ENCODE results near the gene TCEAL9. TPM values are rescaled to one million over a fixed set of nuclear protein-coding genes. Genes with fewer than 3 reads are reported as not detected.

Gene TCEAL9
- total RNA-seq, 4 donors from 2014 or later = 18.3 to 64.1 (median 26.5) TPM

GRCh38 chrX:103367502-103367901 is 11.2 kb downstream of the TCEAL9 start:
- Histone ChIP-seq H3K4me1 (no peaks in the 10 kb centered on the region), H3K4me3 (no peak overlapping the region), H3K27ac (no peak overlapping the region), H3K9me3 (no peaks in the 10 kb centered on the region), H3K27me3 (no peaks in the 10 kb centered on the region), H3K36me3 (no peaks in the 10 kb centered on the region)
- intact Hi-C loops (cut with DNase I; ENCODE audit: low total_unique reads) = no loop called here
- TF ChIP-seq POLR2AphosphoS5 (IDR thresholded peaks at IDR 0.05) (no peak), EP300 (IDR thresholded peaks at IDR 0.05; ENCODE audit: low read depth) (no peak), POLR2A (IDR thresholded peaks at IDR 0.05) (no peak)
- TF ChIP-seq, protein P1, sequence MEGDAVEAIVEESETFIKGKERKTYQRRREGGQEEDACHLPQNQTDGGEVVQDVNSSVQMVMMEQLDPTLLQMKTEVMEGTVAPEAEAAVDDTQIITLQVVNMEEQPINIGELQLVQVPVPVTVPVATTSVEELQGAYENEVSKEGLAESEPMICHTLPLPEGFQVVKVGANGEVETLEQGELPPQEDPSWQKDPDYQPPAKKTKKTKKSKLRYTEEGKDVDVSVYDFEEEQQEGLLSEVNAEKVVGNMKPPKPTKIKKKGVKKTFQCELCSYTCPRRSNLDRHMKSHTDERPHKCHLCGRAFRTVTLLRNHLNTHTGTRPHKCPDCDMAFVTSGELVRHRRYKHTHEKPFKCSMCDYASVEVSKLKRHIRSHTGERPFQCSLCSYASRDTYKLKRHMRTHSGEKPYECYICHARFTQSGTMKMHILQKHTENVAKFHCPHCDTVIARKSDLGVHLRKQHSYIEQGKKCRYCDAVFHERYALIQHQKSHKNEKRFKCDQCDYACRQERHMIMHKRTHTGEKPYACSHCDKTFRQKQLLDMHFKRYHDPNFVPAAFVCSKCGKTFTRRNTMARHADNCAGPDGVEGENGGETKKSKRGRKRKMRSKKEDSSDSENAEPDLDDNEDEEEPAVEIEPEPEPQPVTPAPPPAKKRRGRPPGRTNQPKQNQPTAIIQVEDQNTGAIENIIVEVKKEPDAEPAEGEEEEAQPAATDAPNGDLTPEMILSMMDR (IDR thresholded peaks at IDR 0.05) = no peak
- in situ Hi-C loops (cut with MboI; ENCODE audit: low pct_ligation_motif_present in 1 of 4, low pct_unique_long_range_greater_than_20kb in 1 of 4, low sequenced_read_pairs in 3 of 4) = no loop called here
- WGBS, 2 donors (ENCODE audit: low coverage in 1 of 2) = 83% methylated on average over 1 of the region's 1 CpG; no CpG with 5 or more reads in 1 of the 2 donors
- DNase-seq = no peak

DNA sequence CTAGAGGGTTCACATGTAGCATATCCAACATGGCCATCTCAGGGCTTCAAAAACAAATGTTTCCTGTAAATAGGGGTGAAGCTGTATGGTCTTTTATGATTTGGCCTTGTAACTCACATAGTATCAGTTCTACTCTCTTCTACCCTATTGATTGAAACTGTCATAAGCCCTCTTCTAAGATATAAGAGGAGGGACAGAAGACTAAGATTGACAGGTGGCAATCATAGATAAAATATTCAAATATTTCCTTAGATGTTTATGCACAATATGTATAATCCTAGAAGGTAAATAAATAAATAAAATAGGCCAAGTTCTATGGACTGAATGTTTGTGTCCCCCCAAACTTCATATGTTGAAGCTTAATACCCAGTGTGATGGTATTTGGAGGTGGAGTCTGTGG is 13.2 kb downstream of the TCEAL9 start:
- Histone ChIP-seq H3K36me3 (no peaks in the 10 kb centered on the region), H3K4me3 (no peak overlapping the region), H3K9me3 (no peaks in the 10 kb centered on the region), H3K27me3 (no peaks in the 10 kb centered on the region), H3K27ac (no peak overlapping the region), H3K4me1 (no peaks in the 10 kb centered on the region)
- TF ChIP-seq POLR2A (IDR thresholded peaks at IDR 0.05) (no peak), POLR2AphosphoS5 (IDR thresholded peaks at IDR 0.05) (no peak), EP300 (IDR thresholded peaks at IDR 0.05; ENCODE audit: low read depth) (no peak)
- TF ChIP-seq, protein P1 (IDR thresholded peaks at IDR 0.05) = no peak
- DNase-seq = no peak
- intact Hi-C loops (cut with DNase I; ENCODE audit: low total_unique reads) (no loop called here), in situ Hi-C loops (cut with MboI; ENCODE audit: low pct_ligation_motif_present in 1 of 4, low pct_unique_long_range_greater_than_20kb in 1 of 4, low sequenced_read_pairs in 3 of 4) (no loop called here)

- in situ Hi-C loops (cut with MboI; ENCODE audit: low pct_ligation_motif_present in 1 of 4, low pct_unique_long_range_greater_than_20kb in 1 of 4, low sequenced_read_pairs in 3 of 4) (no loop called here), intact Hi-C loops (cut with DNase I; ENCODE audit: low total_unique reads) (no loop called here)
- no peak overlapping the region for H3K4me3 ChIP-seq
- TF ChIP-seq POLR2AphosphoS5 (IDR thresholded peaks at IDR 0.05) = no peak
- no peak for TF ChIP-seq EP300 (IDR thresholded peaks at IDR 0.05; ENCODE audit: low read depth)
- TF ChIP-seq, protein P1 (IDR thresholded peaks at IDR 0.05) = no peak
- TF ChIP-seq POLR2A (IDR thresholded peaks at IDR 0.05) = no peak
- H3K27me3 ChIP-seq = no peaks in the 10 kb centered on the region
- WGBS, 2 donors (ENCODE audit: low coverage in 1 of 2) = 65 to 81% methylated on average over 2 of the region's 2 CpGs
- no peaks in the 10 kb centered on the region for H3K36me3 ChIP-seq
- H3K27ac ChIP-seq = no peak overlapping the region
- H3K4me1 ChIP-seq = no peaks in the 10 kb centered on the region
- no peak for DNase-seq
- no peaks in the 10 kb centered on the region for H3K9me3 ChIP-seq
Observed at GRCh38 chrX:103372886-103373285, 16.6 kb downstream of the TCEAL9 start.

- WGBS, 2 donors (ENCODE audit: low coverage in 1 of 2) = 65 to 75% methylated on average over 2 to 3 of the region's 3 CpGs
- no peaks in the 10 kb centered on the region for H3K27me3 ChIP-seq
- H3K4me3 ChIP-seq = no peak overlapping the region
- no peaks in the 10 kb centered on the region for H3K9me3 ChIP-seq
- no peak for DNase-seq
- H3K36me3 ChIP-seq = no peaks in the 10 kb centered on the region
- intact Hi-C loops (cut with DNase I; ENCODE audit: low total_unique reads) = no loop called here
- in situ Hi-C loops (cut with MboI; ENCODE audit: low pct_ligation_motif_present in 1 of 4, low pct_unique_long_range_greater_than_20kb in 1 of 4, low sequenced_read_pairs in 3 of 4) = no loop called here
- H3K27ac ChIP-seq = no peak overlapping the region
- TF ChIP-seq POLR2AphosphoS5 (IDR thresholded peaks at IDR 0.05) = no peak
- TF ChIP-seq, protein P1 (IDR thresholded peaks at IDR 0.05) = no peak
- no peak for TF ChIP-seq POLR2A (IDR thresholded peaks at IDR 0.05)
- TF ChIP-seq EP300 (IDR thresholded peaks at IDR 0.05; ENCODE audit: low read depth) = no peak
- no peaks in the 10 kb centered on the region for H3K4me1 ChIP-seq
Observed at GRCh38 chrX:103373581-103373980, 17.3 kb downstream of the TCEAL9 start.

Data from transverse colon (tissue), 4 donors.